Glomerular endothelial cell (primary cell): ENCODE measurements around the gene MILR1. TPM values are rescaled to one million over a fixed set of nuclear protein-coding genes. Genes with fewer than 3 reads are reported as not detected.
A peak's percentile ranks its signal among the peaks of the same experiment; 100 is the strongest.
"Not testable (repeated sequence)": the region's sequence is repeated elsewhere in the genome, so short reads cannot be mapped to it uniquely, and the experiment has no call there.

Experiments
- DNase-seq: peaks from one replicate; pipeline ENCODE4 v3.0.0-alpha.2; 2011; ENCODE audit warnings: low read depth, low spot score; ENCODE audit errors: extremely low read depth
- total RNA-seq: library from RNA; depleted of rRNA; stranded (reverse); fragments of >200 nt; gene quantifications from 2 replicates; pipeline ENCODE4 v1.2.3, GENCODE V29; 2015

The MILR1 gene, protein sequence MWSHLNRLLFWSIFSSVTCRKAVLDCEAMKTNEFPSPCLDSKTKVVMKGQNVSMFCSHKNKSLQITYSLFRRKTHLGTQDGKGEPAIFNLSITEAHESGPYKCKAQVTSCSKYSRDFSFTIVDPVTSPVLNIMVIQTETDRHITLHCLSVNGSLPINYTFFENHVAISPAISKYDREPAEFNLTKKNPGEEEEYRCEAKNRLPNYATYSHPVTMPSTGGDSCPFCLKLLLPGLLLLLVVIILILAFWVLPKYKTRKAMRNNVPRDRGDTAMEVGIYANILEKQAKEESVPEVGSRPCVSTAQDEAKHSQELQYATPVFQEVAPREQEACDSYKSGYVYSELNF
- 4.5 and 6.0 TPM in 2 replicates for total RNA-seq

DNA sequence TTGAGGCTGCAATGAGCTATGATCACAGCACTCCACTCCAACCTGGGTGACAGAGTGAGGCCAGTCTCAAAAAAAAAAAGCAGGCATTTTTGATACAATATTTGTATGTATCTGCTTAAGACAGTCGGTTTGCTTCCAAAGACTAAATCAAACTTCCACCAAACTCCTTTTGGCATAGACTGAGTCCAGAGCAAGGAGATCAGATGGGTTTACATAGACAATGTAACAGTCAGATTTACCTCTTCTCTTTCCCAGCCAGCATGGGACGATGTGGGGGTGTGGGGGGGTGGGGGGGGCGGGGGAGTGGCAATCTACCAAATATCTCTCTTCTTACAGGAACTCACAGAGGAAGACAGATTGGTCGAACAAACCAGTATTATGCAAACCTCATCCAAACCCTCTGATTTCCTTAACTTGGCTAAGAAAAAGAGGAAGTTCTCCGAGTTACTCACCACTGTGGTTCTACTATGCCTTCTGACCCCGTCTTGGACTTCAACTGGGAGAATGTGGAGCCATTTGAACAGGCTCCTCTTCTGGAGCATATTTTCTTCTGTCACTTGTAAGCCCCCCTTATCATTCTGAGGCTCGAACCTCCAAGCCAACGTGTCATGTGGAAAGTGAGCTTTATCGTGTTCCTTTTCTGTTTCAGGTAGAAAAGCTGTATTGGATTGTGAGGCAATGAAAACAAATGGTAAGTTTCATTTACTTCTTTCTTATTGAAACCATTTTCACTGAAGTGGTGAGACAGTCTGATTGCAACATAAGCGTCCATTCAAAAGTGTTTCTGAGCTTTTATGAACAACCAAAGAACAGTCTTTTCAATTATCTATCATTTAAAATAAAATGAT is at the start of gene MILR1:
Gene MILR1, plus strand, starts transcription at position 451 of the 848 bp plus-strand sequence. Its CDS starts 54 bp downstream, at position 505.
- DNase-seq: peak; percentile 80

DNA sequence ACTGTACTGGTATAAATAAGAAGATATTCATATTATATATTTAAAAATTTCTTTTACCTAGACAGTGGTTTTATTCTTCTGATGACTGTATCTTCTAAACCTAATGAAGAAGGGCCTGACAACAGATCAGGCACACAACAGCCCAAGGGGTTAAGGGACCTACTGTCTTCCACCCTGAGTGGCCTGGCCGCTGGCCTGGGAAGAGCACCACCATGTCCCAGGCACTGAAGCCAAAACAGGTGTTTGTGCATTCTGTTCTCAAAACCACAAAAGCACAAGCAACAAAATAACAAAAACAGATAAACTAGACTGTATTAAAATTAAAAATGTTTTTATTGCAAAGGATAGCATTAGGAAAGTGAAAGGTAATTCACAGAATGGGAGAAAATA is 49.2 kb upstream of the MILR1 start:
- DNase-seq: no peak

DNA sequence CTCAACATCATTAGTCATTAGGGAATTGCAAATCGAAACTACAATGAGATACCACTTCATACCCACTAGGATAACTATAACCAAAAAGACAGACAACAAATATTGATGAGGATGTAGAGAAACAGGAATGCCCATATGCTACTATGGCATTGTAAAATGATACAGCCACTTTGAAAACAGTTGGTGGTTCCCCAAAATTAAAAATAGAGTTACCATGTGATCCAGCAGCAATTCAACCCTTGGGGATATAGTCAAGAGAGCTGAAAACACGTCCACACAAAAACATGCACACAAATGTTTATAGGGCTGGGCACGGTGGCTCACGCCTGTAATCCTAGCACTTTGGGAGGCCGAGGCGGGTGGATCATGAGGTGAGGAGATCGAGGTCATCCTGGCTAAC is 48.3 kb upstream of the MILR1 start:
- no peak for DNase-seq

DNA sequence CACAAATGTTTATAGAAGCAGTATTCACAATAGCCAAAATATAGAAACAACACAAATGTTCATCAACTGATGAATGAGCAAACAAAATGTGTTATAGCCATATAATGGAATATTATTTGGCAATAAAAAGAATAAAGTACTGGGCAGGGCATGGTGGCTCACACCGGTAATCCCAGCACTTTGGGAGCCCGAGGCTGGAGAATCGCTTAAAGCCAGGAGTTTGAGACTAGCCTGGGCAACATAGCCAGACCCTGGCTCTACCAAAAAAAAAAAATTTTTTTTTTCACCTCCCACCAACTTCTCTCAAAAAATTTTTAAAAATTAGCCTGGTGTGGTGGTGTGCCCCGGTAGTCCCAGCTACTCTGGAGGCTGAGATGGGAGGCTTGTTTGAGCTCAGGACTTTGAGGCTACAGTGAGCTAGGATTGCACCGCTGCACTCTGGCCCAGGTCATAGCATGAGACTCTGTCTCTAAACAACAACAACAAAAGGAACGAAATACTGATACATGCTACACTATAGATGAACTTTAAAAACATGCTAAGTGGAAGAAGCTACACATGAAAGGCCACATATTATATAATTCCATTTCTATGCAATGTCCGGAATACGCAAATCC is 47.6 kb upstream of the MILR1 start:
- no peak for DNase-seq

DNA sequence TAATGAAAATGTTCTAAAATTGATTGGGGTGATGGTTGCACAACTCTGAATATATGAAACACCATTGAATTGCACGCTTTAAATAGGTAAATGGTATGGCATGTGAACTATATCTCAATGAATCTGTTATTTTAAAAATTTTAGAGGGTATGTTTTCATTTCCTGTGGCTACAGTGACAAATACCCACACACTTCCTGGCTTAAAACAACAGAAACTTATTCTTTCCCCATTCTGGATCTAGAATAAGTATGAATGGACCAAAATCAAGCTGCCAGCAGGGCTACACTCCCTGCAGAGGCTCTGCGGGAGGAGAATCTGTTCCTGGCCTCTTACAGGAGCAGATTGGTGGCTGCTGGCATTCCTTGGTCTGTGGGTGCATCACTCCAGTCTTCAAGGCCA is 47.0 kb upstream of the MILR1 start:
- no peak for DNase-seq

DNA sequence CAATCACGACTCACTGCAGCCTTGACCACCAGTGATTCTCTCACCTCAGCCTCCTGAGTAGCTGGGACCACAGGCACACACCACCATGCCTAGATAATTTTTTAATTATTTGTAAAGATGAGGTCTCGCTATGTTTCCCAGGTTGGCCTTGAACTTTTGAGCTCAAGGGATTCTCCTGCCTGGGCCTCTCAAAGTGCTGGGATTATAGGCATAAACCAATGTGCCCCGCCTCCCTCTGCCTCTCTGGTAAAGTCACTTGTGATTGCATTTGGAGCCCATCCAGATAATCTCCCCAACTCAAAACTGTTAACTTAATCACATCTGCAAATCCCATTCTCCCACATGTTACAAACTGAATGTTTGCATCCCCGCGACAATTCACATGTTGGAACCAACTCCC is 46.4 kb upstream of the MILR1 start:
- DNase-seq: no peak

DNA sequence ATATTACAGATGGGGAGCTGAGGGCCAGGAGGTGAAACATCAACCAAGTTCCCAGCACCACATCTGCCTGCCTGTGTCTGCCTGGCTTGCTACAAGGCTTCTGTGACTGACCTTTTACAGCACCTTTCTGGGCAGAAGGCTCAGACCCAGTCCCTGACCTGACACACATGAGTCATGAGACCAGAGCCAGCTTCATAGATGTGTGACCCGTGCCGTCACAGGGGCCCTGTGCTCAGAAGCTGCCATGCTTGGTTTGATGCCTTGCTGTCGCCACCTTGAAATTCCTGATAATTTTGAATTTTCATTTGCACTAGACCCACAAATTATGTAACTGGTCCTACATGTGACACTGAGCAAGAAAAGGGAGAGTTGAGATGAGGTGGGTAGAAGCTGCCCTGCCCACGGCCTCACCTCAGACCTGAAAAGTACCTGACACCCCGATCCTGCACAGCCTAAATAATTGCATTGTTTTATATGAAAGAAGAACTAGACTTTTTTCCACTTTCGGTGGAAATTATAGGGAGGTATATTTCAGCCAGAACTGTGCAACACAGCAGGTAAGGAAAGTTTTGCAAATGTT is 44.9 kb upstream of the MILR1 start:
- DNase-seq: no peak

DNA sequence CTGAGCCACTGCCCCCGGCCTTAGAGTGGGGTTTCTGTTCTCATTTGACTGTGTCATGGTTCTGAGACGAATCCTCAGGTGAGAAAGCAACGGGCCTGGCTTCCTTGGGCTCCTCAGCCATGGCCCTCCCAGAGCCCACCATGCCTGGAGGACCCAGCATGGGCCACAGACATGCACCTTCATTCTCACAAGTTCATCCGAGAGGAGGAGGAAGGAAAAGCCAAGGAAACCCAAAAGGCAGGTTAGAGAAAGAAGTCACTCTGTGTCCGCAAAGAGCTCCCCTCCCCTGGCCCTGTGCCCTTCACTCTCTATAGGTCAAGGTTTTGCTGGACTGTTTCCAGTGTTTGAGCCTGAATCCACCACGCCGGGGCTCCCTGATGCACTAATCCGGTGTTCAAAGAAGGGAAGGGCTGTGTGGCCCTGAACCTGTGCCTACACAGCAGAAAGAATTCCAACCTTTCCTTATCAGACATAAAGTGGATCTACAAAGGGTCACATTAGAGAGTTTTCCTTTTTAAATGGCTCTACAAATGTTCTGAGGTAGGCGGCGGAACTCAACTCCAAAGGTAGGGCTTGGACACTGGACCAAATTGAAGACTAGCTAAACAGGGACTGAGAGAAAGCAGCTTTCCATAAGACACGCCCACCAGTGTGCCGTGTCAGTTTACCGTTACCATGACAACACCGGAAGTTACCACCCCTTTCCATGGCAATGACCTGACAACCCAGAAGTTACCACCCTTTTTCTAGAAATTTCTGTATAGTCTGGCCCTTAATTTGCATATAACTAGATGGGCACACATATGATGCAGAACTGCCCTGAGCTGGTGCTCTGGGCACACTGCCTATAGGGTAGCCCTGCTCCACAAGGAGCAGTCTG is 42.4 kb upstream of the MILR1 start:
- DNase-seq: no peak

DNA sequence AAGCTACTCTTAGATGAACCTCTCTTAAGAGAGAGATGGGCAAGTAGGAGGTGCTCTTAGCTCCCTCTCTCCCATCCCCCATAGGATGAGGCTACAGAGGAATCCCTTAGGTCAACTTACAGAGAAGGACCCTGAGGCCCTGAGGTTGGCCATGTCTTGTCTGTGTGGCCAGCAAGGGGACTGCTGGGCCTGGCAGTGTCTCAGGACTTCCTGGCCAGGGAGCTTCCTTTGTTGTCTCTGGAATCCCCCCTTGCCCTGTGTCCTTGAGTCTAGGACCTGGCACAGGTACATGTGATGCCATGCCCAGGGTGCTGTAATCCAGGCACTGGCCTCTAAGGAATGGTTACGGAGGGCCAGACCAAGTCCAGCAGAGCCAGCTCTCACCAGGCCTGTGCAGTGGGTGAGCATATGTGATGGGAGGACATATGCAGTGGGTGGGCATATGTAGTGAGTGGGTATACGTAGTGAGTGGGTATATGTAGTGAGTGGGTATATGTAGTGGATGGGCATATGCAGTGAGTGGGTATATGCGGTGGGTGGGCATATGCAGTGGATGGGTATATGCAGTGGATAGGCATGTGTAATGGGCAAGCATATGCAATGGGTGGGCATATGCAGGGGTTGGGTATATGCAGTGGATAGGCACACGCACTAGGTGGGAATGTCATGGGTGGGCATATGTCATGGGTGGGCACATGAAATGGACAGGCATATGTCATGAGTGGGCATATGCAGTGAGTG is 38.0 kb upstream of the MILR1 start:
- no peak for DNase-seq

DNA sequence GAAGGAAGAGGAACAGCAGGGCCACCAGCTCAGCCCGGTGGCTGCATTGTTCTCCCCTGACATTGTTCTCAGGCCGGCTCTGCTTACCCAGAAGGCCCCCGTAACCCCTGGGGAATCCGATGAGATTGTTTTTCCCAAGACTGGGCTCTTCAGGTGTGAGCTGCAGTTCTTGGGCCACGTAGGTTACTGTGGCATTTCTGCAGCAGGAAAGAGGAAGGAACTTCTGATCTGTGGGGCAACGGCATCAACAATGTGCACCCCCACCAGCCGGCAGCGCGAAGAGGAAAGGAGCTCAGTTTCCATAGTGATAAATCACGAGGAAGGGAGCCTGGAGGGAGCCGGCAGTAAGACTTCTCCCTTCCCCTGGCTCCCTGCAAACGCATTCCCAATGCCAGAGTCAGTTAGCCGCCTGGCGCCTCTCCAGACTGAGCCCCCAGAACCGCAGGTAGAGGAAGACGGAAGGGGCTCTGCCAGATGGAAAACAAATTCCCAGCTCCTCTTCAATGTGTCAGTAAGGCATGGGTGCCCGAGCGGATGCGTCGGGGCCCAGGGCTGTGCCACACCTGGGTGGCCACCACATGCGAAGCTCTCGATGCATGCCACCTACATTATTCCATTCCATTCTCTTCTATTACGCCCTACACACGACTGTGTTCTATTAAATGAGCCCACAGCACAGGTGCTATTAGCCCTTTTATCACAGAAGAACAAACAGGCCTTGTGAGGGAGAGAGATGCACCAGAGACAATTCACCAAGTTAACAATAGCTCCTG is 36.7 kb upstream of the MILR1 start:
- DNase-seq: peak; percentile 96

DNA sequence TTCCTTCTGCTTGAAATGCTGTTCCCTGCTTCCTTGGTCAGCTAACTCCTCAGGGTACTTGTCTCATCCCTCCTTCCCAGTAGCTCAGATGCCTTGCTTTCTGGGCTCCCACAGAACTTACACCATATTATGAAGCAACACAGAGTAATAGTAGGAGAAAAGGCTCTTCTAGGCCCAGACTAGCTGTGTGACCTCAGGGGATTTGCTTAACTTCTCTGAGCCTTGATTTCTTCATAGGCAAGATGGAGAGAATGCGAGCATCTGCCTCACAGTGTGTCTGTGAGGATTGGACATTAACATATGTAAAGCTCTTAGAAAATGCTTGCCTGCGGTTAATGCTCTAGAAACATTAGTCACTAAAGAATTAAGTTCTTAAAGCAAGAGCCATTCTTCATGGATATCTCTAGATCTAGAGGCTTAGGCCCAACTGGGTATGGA is 36.0 kb upstream of the MILR1 start:
- DNase-seq: no peak

DNA sequence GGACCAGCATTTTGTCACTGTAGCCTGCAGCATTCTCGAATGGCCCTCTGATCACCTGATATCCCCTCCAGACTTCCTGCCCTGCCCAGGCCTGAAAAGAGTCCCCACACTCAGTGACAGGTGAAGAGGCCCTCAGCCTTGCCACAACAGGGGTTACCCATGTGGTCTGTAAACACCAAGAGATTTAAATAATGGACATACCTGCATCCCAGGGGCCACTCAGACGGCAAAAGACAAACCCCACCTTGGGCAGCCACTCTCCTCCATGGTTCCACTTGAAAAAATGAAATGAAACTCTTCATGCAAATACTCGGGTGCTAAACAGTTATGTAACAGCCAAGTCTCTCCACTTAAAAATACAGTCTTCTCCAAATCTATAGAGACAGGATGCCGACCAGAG is 35.4 kb upstream of the MILR1 start:
- no peak for DNase-seq

DNA sequence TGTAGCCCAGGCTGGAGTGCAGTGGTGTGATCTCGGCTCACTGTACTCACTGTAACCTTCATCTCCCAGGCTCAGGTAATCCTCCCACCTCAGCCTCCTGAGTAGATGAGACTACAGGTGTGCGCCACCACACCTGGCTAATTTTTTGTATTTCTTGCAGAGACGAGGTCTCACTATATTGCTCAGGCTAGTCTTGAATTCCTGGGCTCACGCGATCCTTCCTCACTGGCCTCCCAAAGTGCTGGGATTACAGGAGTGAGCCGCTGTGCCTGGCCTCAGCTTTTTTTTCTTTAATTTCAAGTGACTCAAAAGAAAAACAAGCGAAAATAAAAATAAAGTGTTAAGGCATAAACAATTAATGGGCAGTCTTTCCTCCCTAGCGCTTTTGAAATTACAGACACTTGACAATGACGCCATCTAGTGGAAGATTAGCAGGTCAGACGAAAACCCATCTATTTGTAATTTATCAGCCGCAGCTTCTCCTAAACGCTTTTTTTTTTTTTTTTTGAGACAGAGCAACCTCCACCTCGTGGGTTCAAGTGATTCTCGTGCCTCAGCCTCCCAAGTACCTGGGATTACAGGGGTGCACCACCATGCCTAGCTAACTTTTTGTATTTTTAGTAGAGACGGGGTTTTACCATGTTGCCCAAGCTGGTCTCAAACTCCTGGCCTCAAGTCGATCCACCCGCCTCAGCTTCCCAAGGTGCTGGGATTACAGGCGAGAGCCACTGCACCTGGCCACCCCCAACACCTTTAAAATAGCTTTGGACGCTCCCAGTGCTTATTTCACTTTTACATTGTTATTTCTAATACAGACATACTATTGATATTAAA is 30.2 kb upstream of the MILR1 start:
- DNase-seq: peak; percentile 68

DNA sequence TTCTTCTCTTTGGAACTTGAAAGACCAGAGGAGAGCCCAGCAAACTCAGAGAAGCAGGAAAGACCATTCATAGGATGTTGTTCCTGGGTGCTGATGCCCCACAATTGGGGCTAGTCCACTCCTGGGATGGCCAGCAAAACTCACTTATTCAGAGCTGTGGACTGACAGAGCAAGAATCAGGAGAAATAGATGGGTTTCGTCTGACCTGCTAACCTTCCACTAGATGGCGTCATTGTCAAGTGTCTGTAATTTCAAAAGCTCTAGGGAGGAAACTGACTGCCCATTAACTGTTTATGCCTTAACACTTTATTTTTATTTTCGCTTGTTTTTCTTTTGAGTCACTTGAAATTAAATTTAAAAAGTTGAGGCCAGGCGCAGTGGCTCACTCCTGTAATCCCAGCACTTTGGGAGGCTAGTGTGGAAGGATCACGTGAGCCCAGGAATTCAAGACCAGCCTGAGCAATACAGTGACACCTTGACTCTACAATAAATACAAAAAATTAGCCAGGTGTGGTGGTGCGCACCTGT is 28.7 kb upstream of the MILR1 start:
- peak; percentile 61 for DNase-seq

DNA sequence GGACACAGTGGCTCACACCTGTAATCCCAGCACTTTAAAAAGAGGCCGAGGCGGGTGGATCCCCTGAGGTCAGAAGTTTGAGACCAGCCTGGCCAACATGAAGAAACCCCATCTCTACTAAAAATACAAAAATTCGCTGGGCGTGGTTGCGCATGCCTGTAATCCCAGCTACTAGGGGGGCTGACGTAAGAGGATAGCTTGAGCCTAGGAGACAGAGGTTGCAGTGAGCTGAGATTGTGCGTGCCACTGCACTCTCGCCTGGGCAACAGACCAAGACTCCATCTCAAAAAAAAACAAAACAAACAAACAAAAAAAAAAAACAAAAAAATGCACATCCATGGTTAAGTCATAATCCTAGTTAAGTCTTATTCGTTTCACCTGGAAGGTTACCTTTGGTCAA is 26.8 kb upstream of the MILR1 start:
- DNase-seq: not testable (repeated sequence)

DNA sequence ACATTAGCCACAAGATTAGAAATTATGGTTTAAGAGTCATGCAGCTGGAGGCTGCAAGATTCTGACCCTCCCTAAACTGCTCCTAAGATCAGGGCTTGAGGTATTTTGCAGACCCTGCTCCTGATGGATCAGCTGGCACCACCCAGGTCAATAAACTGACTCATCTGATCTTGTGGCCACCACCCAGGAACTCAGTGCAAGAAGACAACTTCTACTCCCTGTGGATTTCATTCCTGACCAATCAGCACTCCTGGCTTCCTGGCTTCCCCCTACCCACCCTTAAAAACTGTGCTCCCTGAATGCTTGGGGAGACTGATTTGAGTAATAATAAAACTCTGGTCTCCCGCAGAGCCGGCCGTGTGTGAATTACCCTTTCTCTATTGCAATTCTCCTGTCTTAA is 25.0 kb upstream of the MILR1 start:
- no peak for DNase-seq

DNA sequence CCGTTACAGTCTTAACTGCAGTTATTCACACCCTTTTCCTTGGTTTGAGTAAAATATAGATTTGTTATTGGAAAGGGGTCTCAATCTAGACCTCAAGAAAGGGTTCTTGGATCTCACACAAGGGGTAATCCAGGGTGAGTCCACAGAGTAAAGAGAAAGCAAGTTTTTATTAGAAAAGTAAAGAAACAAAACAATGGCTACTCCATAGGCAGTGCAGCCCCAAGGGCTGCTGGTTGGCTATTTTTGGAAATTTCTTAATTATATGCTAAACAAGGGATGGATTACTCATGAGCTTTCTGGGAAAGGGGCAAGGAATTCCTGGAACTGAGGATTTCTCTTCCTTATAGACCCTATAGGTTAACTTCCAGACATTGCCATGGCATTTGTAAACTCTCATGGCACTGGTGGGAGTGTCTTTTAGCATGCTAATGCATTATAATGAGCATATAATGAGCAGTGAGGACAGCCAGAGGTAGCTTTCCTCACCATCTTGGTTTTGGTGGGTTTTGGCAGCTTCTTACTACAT is 24.5 kb upstream of the MILR1 start:
- DNase-seq: no peak
